NCI-H2029 (cell line): Measurements from ENCODE around the gene DHRS11.

ENCODE experiments used
- DNase-seq: peaks from one replicate; lab custom pipeline; 2025; lab: John Stamatoyannopoulos, UW

The DHRS11 gene

GRCh38 chr17:36614081-36614480 is 22.4 kb downstream of the DHRS11 start:
- DNase-seq = no peak

- no peak for DNase-seq
Measured at GRCh38 chr17:36614933-36615332, 23.3 kb downstream of the DHRS11 start.

- no peak for DNase-seq
Measured at GRCh38 chr17:36616061-36617029, 24.7 kb downstream of the DHRS11 start.

- DNase-seq = no peak
Measured at GRCh38 chr17:36617773-36618172, 26.1 kb downstream of the DHRS11 start.

GRCh38 chr17:36623281-36623680 is 31.6 kb downstream of the DHRS11 start:
- no peak for DNase-seq

- DNase-seq = no peak
Measured at GRCh38 chr17:36625188-36625587, 33.5 kb downstream of the DHRS11 start.

GRCh38 chr17:36627101-36627500 is 35.4 kb downstream of the DHRS11 start:
- peak; percentile 14 for DNase-seq

- no peak for DNase-seq
Measured at GRCh38 chr17:36628576-36628975, 36.9 kb downstream of the DHRS11 start.

GRCh38 chr17:36629252-36629847 is 37.7 kb downstream of the DHRS11 start:
- peak; percentile 22 for DNase-seq

GRCh38 chr17:36629970-36630502 is 38.4 kb downstream of the DHRS11 start:
- DNase-seq = no peak

GRCh38 chr17:36631022-36631421 is 39.3 kb downstream of the DHRS11 start:
- DNase-seq = no peak

- DNase-seq = no peak
Measured at GRCh38 chr17:36632916-36633771, 41.5 kb downstream of the DHRS11 start.

- DNase-seq = no peak
Measured at GRCh38 chr17:36640346-36640745, 48.7 kb downstream of the DHRS11 start.

GRCh38 chr17:36640836-36641235 is 49.2 kb downstream of the DHRS11 start:
- DNase-seq = no peak

GRCh38 chr17:36641331-36641876 is 49.7 kb downstream of the DHRS11 start:
- no peak for DNase-seq

- DNase-seq = no peak
Measured at GRCh38 chr17:36641877-36642845, 50.5 kb downstream of the DHRS11 start.

- DNase-seq = no peak
Measured at GRCh38 chr17:36643086-36643685, 51.5 kb downstream of the DHRS11 start.

- DNase-seq = no peak
Measured at GRCh38 chr17:36645422-36645821, 53.7 kb downstream of the DHRS11 start.

- DNase-seq = no peak
Measured at GRCh38 chr17:36647636-36648035, 56.0 kb downstream of the DHRS11 start.

- no peak for DNase-seq
Measured at GRCh38 chr17:36650096-36650775, 58.6 kb downstream of the DHRS11 start.
